Activated T-helper 2 cell treated with anti-CD3 and anti-CD28 coated beads, Interferon-gamma antibody, Interleukin-2, Interleukin-4, amounts not matched to agents 10 μg/mL and 5 μg/mL and 100 μg/mL, durations not matched to agents 14 hours and 24 hours and 36 hours (primary cell): ENCODE data around the gene PLOD1. TPM values are rescaled to one million over a fixed set of nuclear protein-coding genes. Genes with fewer than 3 reads are reported as not detected.
"Not testable (repeated sequence)": the region's sequence is repeated elsewhere in the genome, so short reads cannot be mapped to it uniquely, and the experiment has no call there.

Experiments used
- DNase-seq: peaks from one replicate; pipeline ENCODE4 v3.0.0; 2021; ENCODE audit warnings: low spot score
- H3K27ac Mint-ChIP-seq: one replicate; pipeline ENCODE4 v1.8.0; 2021; ENCODE audit warnings: mixed read lengths
- H3K27me3 Mint-ChIP-seq: one replicate; pipeline ENCODE4 v1.8.0; 2021; ENCODE audit warnings: low read depth, mixed read lengths
- H3K36me3 Mint-ChIP-seq: one replicate; pipeline ENCODE4 v1.8.0; 2021; ENCODE audit warnings: low read depth, mixed read lengths
- H3K4me1 Mint-ChIP-seq: one replicate; pipeline ENCODE4 v1.8.0; 2021; ENCODE audit warnings: low read depth, mixed read lengths
- H3K4me3 Mint-ChIP-seq: one replicate; pipeline ENCODE4 v1.8.0; 2021; ENCODE audit warnings: low read depth, mild to moderate bottlenecking, moderate library complexity, mixed read lengths
- H3K9me3 Mint-ChIP-seq: one replicate; pipeline ENCODE4 v1.8.0; 2021; ENCODE audit warnings: mixed read lengths
- intact Hi-C: fragments of 100-400 bp; cut with micrococcal nuclease; formaldehyde crosslinking; loops from one replicate; pipeline ENCODE4 v1.15.1; 2023
- total RNA-seq: library from RNA; stranded (reverse); gene quantifications from 2 replicates; pipeline ENCODE4 v1.2.3, GENCODE V29; 2022

PLOD1 gene
- total RNA-seq, 1 donor from 2014 or later = 44.0 TPM

- H3K36me3 Mint-ChIP-seq = peaks cover 69% of the 10 kb centered on the region
- H3K27me3 Mint-ChIP-seq = no peaks in the 10 kb centered on the region
- peaks cover 3% of the 10 kb centered on the region for H3K4me1 Mint-ChIP-seq
- H3K4me3 Mint-ChIP-seq = no peak overlapping the region
- no peak overlapping the region for H3K27ac Mint-ChIP-seq
- no peak for DNase-seq
- intact Hi-C loops = no loop called here
- no peaks in the 10 kb centered on the region for H3K9me3 Mint-ChIP-seq
Measured at GRCh38 chr1:11991969-11992676, 57.6 kb downstream of the PLOD1 start.

GRCh38 chr1:11997081-11997850 lies 62.7 kb downstream of the PLOD1 start:
- no peak overlapping the region for H3K4me3 Mint-ChIP-seq
- peaks cover 4% of the 10 kb centered on the region for H3K4me1 Mint-ChIP-seq
- H3K36me3 Mint-ChIP-seq = peaks cover 73% of the 10 kb centered on the region
- no peak for DNase-seq
- H3K27me3 Mint-ChIP-seq = no peaks in the 10 kb centered on the region
- intact Hi-C loops = no loop called here
- no peaks in the 10 kb centered on the region for H3K9me3 Mint-ChIP-seq
- H3K27ac Mint-ChIP-seq = no peak overlapping the region

- no peak for DNase-seq
- H3K27me3 Mint-ChIP-seq = no peaks in the 10 kb centered on the region
- H3K4me3 Mint-ChIP-seq = no peak overlapping the region
- intact Hi-C loops = no loop called here
- H3K27ac Mint-ChIP-seq = no peak overlapping the region
- no peaks in the 10 kb centered on the region for H3K9me3 Mint-ChIP-seq
- H3K36me3 Mint-ChIP-seq = peaks cover 79% of the 10 kb centered on the region
- peaks cover 4% of the 10 kb centered on the region for H3K4me1 Mint-ChIP-seq
Measured at GRCh38 chr1:11998636-11999035, 64.1 kb downstream of the PLOD1 start.

GRCh38 chr1:11999236-11999635 lies 64.7 kb downstream of the PLOD1 start:
- intact Hi-C loops = no loop called here
- peaks cover 82% of the 10 kb centered on the region for H3K36me3 Mint-ChIP-seq
- no peak overlapping the region for H3K4me3 Mint-ChIP-seq
- no peaks in the 10 kb centered on the region for H3K9me3 Mint-ChIP-seq
- no peak overlapping the region for H3K27ac Mint-ChIP-seq
- no peaks in the 10 kb centered on the region for H3K27me3 Mint-ChIP-seq
- no peak for DNase-seq
- peaks cover 4% of the 10 kb centered on the region for H3K4me1 Mint-ChIP-seq

GRCh38 chr1:12001249-12001917 lies 66.9 kb downstream of the PLOD1 start:
- no peaks in the 10 kb centered on the region for H3K9me3 Mint-ChIP-seq
- no peaks in the 10 kb centered on the region for H3K27me3 Mint-ChIP-seq
- H3K27ac Mint-ChIP-seq = peak overlapping the region; percentile 38
- H3K4me1 Mint-ChIP-seq = peaks cover 5% of the 10 kb centered on the region
- H3K36me3 Mint-ChIP-seq = peaks cover 84% of the 10 kb centered on the region
- intact Hi-C loops = loop anchor here (5.0 kb wide), 1 partner anchor 36 kb away; no protein-coding TSS in a partner anchor
- DNase-seq = peak; percentile 50
- no peak overlapping the region for H3K4me3 Mint-ChIP-seq

- intact Hi-C loops = loop anchor here (5.0 kb wide), 1 partner anchor 35 kb away; no protein-coding TSS in a partner anchor
- no peak for DNase-seq
- Mint-ChIP-seq H3K4me1 (peaks cover 5% of the 10 kb centered on the region), H3K27me3 (no peaks in the 10 kb centered on the region), H3K36me3 (peaks cover 84% of the 10 kb centered on the region), H3K9me3 (no peaks in the 10 kb centered on the region), H3K4me3 (no peak overlapping the region), H3K27ac (peak overlapping the region; percentile 38)
Measured at GRCh38 chr1:12001996-12002493, 67.5 kb downstream of the PLOD1 start.

GRCh38 chr1:12003762-12004161 lies 69.2 kb downstream of the PLOD1 start:
- H3K4me3 Mint-ChIP-seq = no peak overlapping the region
- no peak overlapping the region for H3K27ac Mint-ChIP-seq
- intact Hi-C loops = loop anchor here (5.0 kb wide), 1 partner anchor 34 kb away; no protein-coding TSS in a partner anchor
- H3K4me1 Mint-ChIP-seq = peaks cover 5% of the 10 kb centered on the region
- H3K9me3 Mint-ChIP-seq = no peaks in the 10 kb centered on the region
- peaks cover 87% of the 10 kb centered on the region for H3K36me3 Mint-ChIP-seq
- DNase-seq = no peak
- no peaks in the 10 kb centered on the region for H3K27me3 Mint-ChIP-seq

GRCh38 chr1:12005488-12006166 lies 71.1 kb downstream of the PLOD1 start:
- Mint-ChIP-seq H3K4me3 (no peak overlapping the region), H3K36me3 (peaks cover 91% of the 10 kb centered on the region), H3K9me3 (no peaks in the 10 kb centered on the region), H3K27ac (no peak overlapping the region), H3K4me1 (peaks cover 5% of the 10 kb centered on the region), H3K27me3 (no peaks in the 10 kb centered on the region)
- no peak for DNase-seq
- intact Hi-C loops = no loop called here

GRCh38 chr1:12006167-12006921 lies 71.8 kb downstream of the PLOD1 start:
- peak overlapping the region; percentile 38 for H3K27ac Mint-ChIP-seq
- H3K27me3 Mint-ChIP-seq = no peaks in the 10 kb centered on the region
- H3K4me1 Mint-ChIP-seq = peaks cover 5% of the 10 kb centered on the region
- H3K9me3 Mint-ChIP-seq = no peaks in the 10 kb centered on the region
- intact Hi-C loops = no loop called here
- DNase-seq = no peak
- H3K4me3 Mint-ChIP-seq = no peak overlapping the region
- peaks cover 96% of the 10 kb centered on the region for H3K36me3 Mint-ChIP-seq

- H3K4me3 Mint-ChIP-seq = no peak overlapping the region
- DNase-seq = no peak
- intact Hi-C loops = no loop called here
- peaks cover 94% of the 10 kb centered on the region for H3K36me3 Mint-ChIP-seq
- no peaks in the 10 kb centered on the region for H3K27me3 Mint-ChIP-seq
- peaks cover 5% of the 10 kb centered on the region for H3K4me1 Mint-ChIP-seq
- H3K27ac Mint-ChIP-seq = no peak overlapping the region
- H3K9me3 Mint-ChIP-seq = no peaks in the 10 kb centered on the region
Measured at GRCh38 chr1:12007204-12007603, 72.7 kb downstream of the PLOD1 start.

- H3K27ac Mint-ChIP-seq, H3K27me3 Mint-ChIP-seq, H3K4me3 Mint-ChIP-seq, H3K9me3 Mint-ChIP-seq, DNase-seq, intact Hi-C loops: not testable (repeated sequence)
- H3K36me3 Mint-ChIP-seq = peaks cover 94% of the 10 kb centered on the region
- H3K4me1 Mint-ChIP-seq = peaks cover 16% of the 10 kb centered on the region
Measured at GRCh38 chr1:12008355-12008754, 73.8 kb downstream of the PLOD1 start.
